Subcutaneous abdominal adipose tissue (tissue), 5 donors: ENCODE measurements around the gene MCOLN1.

ENCODE experiments used
- H3K27ac ChIP-seq: one replicate; pipeline ENCODE4 v1.7.0; 2013; ENCODE audit warnings: low read depth, mild to moderate bottlenecking, inconsistent platforms, low read length, moderate library complexity
- H3K27me3 ChIP-seq, 5 donors: one replicate each; pipeline ENCODE4 v1.7.0; 2013; ENCODE audit warnings: low read length in 5 of 5, inconsistent platforms in 1 of 5; ENCODE audit not compliant: control insufficient read depth in 5 of 5, insufficient read depth in 4 of 5
- H3K36me3 ChIP-seq, 5 donors: one replicate each; pipeline ENCODE4 v1.7.0; 2013; ENCODE audit warnings: low read length in 5 of 5; ENCODE audit not compliant: control insufficient read depth in 5 of 5, insufficient read depth in 5 of 5
- H3K4me1 ChIP-seq, 5 donors: one replicate each; pipeline ENCODE4 v1.7.0; 2013; ENCODE audit warnings: low read length in 5 of 5, mild to moderate bottlenecking in 3 of 5, moderate library complexity in 1 of 5; ENCODE audit not compliant: control insufficient read depth in 5 of 5, insufficient read depth in 5 of 5
- H3K4me3 ChIP-seq, 5 donors: one replicate each; pipeline ENCODE4 v1.7.0; 2013; ENCODE audit warnings: low read length in 5 of 5, low read depth in 1 of 5
- H3K9ac ChIP-seq, 5 donors: one replicate each; pipeline ENCODE4 v1.7.0; 2013; ENCODE audit warnings: low read length in 5 of 5, mild to moderate bottlenecking in 4 of 5, moderate library complexity in 3 of 5
- H3K9me3 ChIP-seq, 5 donors: one replicate each; pipeline ENCODE4 v1.7.0; 2013; ENCODE audit warnings: low read length in 5 of 5; ENCODE audit not compliant: control insufficient read depth in 5 of 5
- donor health status: healthy.
- donor health status: healthy.
- donor health status: healthy.
- donor health status: healthy.
- donor health status: healthy.

The MCOLN1 gene

DNA sequence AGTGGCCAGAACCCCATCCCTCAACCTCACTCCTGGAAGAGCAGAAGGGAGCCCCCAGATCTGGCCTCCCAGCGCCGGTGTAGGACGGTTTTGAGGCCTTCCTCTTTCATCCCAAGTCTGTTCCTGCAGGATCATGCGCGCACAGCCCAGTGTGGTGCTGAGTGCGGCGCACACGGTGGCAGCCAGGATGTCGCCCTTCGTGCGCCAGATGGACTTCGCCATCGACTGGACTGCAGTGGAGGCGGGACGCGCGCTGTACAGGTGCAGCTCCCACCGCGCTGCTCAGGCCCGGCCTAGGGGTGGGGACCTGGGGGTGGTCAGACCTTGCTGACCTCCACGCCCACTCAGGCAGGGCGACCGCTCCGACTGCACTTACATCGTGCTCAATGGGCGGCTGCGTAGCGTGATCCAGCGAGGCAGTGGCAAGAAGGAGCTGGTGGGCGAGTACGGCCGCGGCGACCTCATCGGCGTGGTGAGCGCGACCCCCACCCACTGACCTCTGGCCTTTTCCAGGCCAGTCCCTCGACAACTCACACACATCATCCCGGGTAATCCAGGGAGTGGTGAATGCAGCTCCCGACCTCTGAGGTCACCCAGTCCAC, 27.8 kb downstream of the MCOLN1 start:
- Histone ChIP-seq H3K4me1 (peaks cover 0 to 7% (median 3%) of the 10 kb centered on the region in 5 donors), H3K9ac (no peak overlapping the region), H3K27me3 (no peaks in the 10 kb centered on the region), H3K36me3 (peaks cover 0 to 54% (median 32%) of the 10 kb centered on the region in 5 donors), H3K9me3 (no peaks in the 10 kb centered on the region), H3K4me3 (no peak overlapping the region), H3K27ac (no peak overlapping the region)

DNA sequence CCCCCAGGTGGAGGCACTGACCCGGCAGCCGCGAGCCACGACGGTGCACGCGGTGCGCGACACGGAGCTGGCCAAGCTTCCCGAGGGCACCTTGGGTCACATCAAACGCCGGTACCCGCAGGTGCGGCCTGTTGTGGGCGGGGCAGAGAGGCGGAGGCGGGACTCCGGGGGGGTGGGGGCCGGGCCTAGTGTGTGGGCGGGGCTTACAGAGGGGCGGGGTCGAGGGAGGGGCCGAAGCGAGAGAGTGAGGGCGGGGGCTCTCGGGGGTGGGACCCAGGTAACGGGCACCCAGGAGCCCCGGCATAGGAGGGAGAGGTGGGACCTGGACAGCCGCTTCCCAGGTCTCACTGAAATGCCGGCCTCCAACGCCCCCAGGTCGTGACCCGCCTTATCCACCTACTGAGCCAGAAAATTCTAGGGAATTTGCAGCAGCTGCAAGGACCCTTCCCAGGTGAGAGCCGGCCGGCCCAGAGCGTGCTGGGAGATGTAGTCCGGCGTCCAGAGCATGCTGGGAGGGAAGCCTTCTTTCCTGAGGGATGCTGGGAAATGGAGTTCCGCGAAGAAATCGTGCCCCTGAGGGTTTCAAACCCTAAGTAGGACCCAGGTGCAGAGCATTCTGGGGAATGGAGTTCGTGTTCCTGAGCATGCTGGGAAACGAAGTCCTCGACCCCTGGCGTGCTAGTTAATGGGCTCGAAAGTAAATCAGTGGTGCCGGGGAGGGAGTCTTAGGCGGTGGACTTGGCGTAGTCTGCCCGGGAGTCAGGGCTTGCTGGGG, 28.8 kb downstream of the MCOLN1 start:
- Histone ChIP-seq H3K36me3 (peaks cover 0 to 60% (median 38%) of the 10 kb centered on the region in 5 donors), H3K27me3 (no peaks in the 10 kb centered on the region), H3K4me3 (peak overlapping the region in 2 of 5 donors; percentile 15 to 37), H3K9me3 (no peaks in the 10 kb centered on the region), H3K27ac (no peak overlapping the region), H3K4me1 (peaks cover 0 to 5% (median 3%) of the 10 kb centered on the region in 5 donors), H3K9ac (no peak overlapping the region)

DNA sequence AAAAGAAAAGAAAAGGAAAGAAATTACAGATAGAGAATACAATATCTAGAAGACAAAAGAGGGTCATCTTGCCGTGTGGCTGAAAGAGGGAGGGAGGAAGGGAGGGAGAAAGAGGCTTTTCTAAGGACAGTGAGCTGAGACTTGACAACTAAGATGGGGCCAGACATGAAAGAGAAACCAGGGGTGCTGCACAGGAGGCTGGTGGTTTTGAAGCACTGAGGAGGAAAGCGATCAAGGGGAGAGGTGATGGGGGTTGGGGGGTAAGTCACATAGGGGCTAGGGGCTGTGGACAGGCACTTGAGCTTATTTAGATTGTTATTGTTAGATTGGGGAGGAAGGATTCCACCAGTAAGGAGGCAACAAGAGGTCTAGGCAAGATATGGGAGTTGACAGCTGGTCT, 30.4 kb downstream of the MCOLN1 start:
- no peaks in the 10 kb centered on the region for H3K27me3 ChIP-seq
- peaks cover 0 to 5% (median 3%) of the 10 kb centered on the region in 5 donors for H3K4me1 ChIP-seq
- H3K4me3 ChIP-seq = no peak overlapping the region
- H3K36me3 ChIP-seq = peaks cover 0 to 70% (median 53%) of the 10 kb centered on the region in 5 donors
- H3K27ac ChIP-seq = no peak overlapping the region
- H3K9ac ChIP-seq = no peak overlapping the region
- H3K9me3 ChIP-seq = no peaks in the 10 kb centered on the region

DNA sequence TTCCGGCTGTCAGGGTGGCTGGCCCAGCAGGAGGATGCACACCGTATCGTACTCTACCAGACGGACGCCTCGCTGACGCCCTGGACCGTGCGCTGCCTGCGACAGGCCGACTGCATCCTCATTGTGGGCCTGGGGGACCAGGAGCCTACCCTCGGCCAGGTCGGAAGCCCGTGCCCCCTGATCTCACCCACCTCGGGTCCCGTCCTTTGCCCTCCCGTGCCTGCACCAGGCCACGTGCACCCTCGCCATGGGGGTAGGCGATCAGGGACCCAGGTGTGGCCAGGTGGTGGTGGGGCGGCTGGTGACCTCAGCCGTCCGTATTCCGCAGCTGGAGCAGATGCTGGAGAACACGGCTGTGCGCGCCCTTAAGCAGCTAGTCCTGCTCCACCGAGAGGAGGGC, 32.1 kb downstream of the MCOLN1 start:
- Histone ChIP-seq H3K4me1 (peaks cover 0 to 5% (median 3%) of the 10 kb centered on the region in 5 donors), H3K27me3 (no peaks in the 10 kb centered on the region), H3K4me3 (no peak overlapping the region), H3K36me3 (peaks cover 0 to 88% (median 68%) of the 10 kb centered on the region in 5 donors), H3K9me3 (no peaks in the 10 kb centered on the region), H3K27ac (no peak overlapping the region), H3K9ac (no peak overlapping the region)

DNA sequence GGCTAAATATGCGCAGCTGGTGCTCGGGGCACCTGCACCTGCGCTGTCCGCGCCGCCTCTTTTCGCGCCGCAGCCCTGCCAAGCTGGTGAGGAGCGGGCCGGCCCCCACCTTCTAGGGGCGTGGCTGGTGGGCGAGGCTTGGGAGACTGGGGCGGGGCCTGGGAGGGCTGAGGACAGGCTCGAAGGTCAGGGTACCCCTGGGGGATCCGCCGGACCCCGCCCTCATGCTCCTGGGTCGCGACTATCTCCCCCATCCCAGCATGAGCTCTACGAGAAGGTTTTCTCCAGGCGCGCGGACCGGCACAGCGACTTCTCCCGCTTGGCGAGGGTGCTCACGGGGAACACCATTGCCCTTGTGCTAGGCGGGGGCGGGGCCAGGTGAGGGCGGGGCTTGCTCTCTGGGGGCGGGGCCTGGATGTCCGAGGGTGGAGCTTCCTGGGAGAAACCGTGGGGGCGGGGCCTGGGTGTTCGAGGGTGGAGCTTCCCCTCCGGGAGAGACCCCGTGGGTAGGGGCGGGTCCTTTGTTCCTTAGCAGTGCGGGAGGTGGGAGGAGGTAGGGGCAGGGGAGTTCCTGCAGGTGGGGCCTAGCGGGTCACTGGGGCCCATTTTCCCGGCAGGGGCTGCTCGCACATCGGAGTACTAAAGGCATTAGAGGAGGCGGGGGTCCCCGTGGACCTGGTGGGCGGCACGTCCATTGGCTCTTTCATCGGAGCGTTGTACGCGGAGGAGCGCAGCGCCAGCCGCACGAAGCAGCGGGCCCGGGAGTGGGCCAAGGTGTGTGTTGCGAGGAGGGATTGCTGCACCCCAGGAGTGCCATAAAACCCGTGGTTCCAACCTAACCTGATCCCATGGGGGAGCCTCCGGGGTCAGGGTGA, 32.8 kb downstream of the MCOLN1 start:
- H3K27me3 ChIP-seq = no peaks in the 10 kb centered on the region
- peaks cover 0 to 5% (median 3%) of the 10 kb centered on the region in 5 donors for H3K4me1 ChIP-seq
- peaks cover 0 to 86% (median 64%) of the 10 kb centered on the region in 5 donors for H3K36me3 ChIP-seq
- H3K9ac ChIP-seq = no peak overlapping the region
- peaks cover 0 to 2% (median 0%) of the 10 kb centered on the region in 5 donors for H3K9me3 ChIP-seq
- H3K4me3 ChIP-seq = no peak overlapping the region
- H3K27ac ChIP-seq = no peak overlapping the region

DNA sequence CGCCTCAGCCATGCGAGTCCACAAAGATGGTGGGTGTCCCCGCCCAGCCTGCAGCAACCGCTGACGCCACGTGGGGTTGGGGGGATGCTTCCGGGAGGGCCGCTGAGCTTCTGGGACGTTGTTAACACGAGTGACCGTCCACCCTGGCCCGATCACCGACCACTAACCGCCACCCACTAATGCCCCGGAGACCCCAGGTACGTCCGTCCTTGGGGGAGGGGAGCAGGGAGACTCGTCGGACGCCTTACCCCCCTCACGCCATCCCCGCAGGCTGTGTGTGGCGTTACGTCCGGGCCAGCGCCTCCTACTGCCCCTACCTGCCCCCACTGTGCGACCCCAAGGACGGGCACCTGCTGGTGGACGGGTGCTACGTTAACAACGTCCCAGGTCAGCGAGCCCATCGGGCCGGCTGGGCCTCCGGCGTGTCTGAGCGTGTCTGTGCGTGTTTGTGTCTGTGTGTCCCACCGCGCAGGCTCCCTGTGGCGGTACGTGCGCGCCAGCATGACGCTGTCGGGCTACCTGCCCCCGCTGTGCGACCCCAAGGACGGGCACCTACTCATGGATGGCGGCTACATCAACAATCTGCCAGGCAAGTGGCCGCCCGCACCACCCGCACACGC, 34.4 kb downstream of the MCOLN1 start:
- H3K27ac ChIP-seq = no peak overlapping the region
- H3K36me3 ChIP-seq = peaks cover 0 to 90% (median 70%) of the 10 kb centered on the region in 5 donors
- H3K9me3 ChIP-seq = peaks cover 0 to 5% (median 0%) of the 10 kb centered on the region in 5 donors
- no peaks in the 10 kb centered on the region for H3K4me1 ChIP-seq
- H3K4me3 ChIP-seq = no peak overlapping the region
- H3K27me3 ChIP-seq = no peaks in the 10 kb centered on the region
- H3K9ac ChIP-seq = no peak overlapping the region

DNA sequence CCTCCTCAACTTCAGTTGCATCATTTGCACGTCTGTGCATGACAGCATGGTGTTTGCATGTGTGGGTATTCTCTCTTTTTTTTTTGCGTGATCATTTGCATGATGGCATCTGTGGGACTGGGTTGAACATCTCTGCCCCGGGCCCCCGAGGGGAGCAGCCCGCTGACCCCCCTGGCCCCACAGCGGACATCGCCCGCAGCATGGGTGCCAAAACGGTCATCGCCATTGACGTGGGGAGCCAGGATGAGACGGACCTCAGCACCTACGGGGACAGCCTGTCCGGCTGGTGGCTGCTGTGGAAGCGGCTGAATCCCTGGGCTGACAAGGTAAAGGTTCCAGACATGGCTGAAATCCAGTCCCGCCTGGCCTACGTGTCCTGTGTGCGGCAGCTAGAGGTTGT, 36.2 kb downstream of the MCOLN1 start:
- no peak overlapping the region for H3K4me3 ChIP-seq
- H3K36me3 ChIP-seq = peaks cover 0 to 76% (median 64%) of the 10 kb centered on the region in 5 donors

DNA sequence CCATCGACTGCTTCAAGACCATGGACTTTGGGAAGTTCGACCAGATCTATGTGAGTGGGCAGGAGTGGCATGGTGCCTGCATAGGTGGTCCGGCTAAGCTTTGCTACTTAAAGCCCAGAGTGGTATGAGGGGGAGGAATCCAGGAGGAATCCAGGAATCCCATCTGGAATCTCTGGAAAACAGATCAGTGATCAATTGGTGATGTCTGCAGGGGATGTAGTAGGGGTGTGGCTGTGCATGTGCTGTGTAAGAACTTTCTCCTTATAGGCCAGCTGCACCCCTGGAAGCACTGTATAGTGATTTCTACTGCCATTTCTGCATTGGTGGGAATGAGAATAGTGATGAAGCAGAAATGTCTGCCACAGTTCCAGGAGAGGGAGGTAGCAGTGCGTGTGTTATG, 36.7 kb downstream of the MCOLN1 start:
- Histone ChIP-seq H3K9ac (no peak overlapping the region), H3K27me3 (no peaks in the 10 kb centered on the region), H3K36me3 (peaks cover 0 to 73% (median 61%) of the 10 kb centered on the region in 5 donors), H3K4me3 (no peak overlapping the region), H3K4me1 (no peaks in the 10 kb centered on the region), H3K27ac (no peak overlapping the region), H3K9me3 (peaks cover 0 to 5% (median 0%) of the 10 kb centered on the region in 5 donors)

More for the DNA sequence above, 36.2 kb downstream of the MCOLN1 start:
- Histone ChIP-seq H3K9ac (no peak overlapping the region), H3K9me3 (peaks cover 0 to 5% (median 0%) of the 10 kb centered on the region in 5 donors), H3K4me1 (no peaks in the 10 kb centered on the region), H3K27ac (no peak overlapping the region), H3K27me3 (no peaks in the 10 kb centered on the region)

DNA sequence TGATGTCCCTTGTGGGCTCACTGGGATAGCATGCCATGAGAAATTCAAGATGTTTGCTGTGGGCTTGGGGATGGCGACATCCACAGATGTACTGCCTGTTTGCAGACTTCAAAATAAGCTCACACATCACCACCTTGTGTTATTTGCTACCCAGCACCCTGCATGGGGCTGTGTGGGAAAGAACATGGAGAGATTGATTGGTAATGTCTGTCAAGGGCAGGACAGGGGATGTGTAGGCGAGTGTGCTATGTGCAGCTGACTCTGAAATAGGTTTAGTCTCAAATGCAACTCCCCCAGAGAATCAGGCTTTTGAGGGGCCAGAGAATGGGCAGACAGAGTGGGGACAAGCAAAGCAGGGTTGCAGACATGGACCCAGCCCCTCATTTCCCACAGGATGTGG, 37.8 kb downstream of the MCOLN1 start:
- peaks cover 0 to 5% (median 0%) of the 10 kb centered on the region in 5 donors for H3K9me3 ChIP-seq
- no peak overlapping the region for H3K27ac ChIP-seq
- H3K4me1 ChIP-seq = no peaks in the 10 kb centered on the region
- no peaks in the 10 kb centered on the region for H3K27me3 ChIP-seq
- no peak overlapping the region for H3K9ac ChIP-seq
- H3K4me3 ChIP-seq = no peak overlapping the region
- peaks cover 0 to 63% (median 51%) of the 10 kb centered on the region in 5 donors for H3K36me3 ChIP-seq
